AG08396 (cell line): ENCODE measurements around the gene MPPED1.

Experiments
- DNase-seq: peaks from one replicate; pipeline ENCODE4 v3.0.0; 2012; ENCODE audit warnings: low spot score, mixed read lengths

Gene MPPED1

GRCh38 chr22:43521716-43522115 is 109.9 kb downstream of the MPPED1 start:
- DNase-seq: no peak

GRCh38 chr22:43526117-43526655 is 114.4 kb downstream of the MPPED1 start:
- DNase-seq: no peak

- no peak for DNase-seq
Observed at GRCh38 chr22:43526946-43527345, 115.1 kb downstream of the MPPED1 start.

- no peak for DNase-seq
Observed at GRCh38 chr22:43528601-43529360, 117.0 kb downstream of the MPPED1 start.

- no peak for DNase-seq
Observed at GRCh38 chr22:43529461-43529860, 117.6 kb downstream of the MPPED1 start.

- no peak for DNase-seq
Observed at GRCh38 chr22:43529934-43530333, 118.1 kb downstream of the MPPED1 start.

GRCh38 chr22:43530349-43531201 is 118.8 kb downstream of the MPPED1 start:
- DNase-seq: no peak

GRCh38 chr22:43531651-43532050 is 119.8 kb downstream of the MPPED1 start:
- DNase-seq: no peak

GRCh38 chr22:43532301-43533155 is 120.7 kb downstream of the MPPED1 start:
- no peak for DNase-seq

- no peak for DNase-seq
Observed at GRCh38 chr22:43533156-43533530, 121.3 kb downstream of the MPPED1 start.

GRCh38 chr22:43533656-43534428 is 122.0 kb downstream of the MPPED1 start:
- DNase-seq: no peak

- DNase-seq: no peak
Observed at GRCh38 chr22:43534916-43535315, 123.1 kb downstream of the MPPED1 start.

GRCh38 chr22:43535336-43535735 is 123.5 kb downstream of the MPPED1 start:
- DNase-seq: no peak

- no peak for DNase-seq
Observed at GRCh38 chr22:43535741-43536140, 123.9 kb downstream of the MPPED1 start.

GRCh38 chr22:43537019-43537585 is 125.3 kb downstream of the MPPED1 start:
- no peak for DNase-seq

GRCh38 chr22:43539572-43540528 is 128.0 kb downstream of the MPPED1 start:
- DNase-seq: no peak

GRCh38 chr22:43540529-43540923 is 128.7 kb downstream of the MPPED1 start:
- no peak for DNase-seq

GRCh38 chr22:43541022-43541421 is 129.2 kb downstream of the MPPED1 start:
- DNase-seq: no peak

- DNase-seq: no peak
Observed at GRCh38 chr22:43541462-43542407, 129.9 kb downstream of the MPPED1 start.
